GM06990 (cell line): ENCODE data around the gene MYOT.

Experiments
- DNase-seq: peaks from one replicate; pipeline ENCODE4 v3.0.0-alpha.2; 2011; ENCODE audit not compliant: insufficient read length; ENCODE audit errors: extremely low read depth
- H3K27me3 ChIP-seq: replicated peaks from 2 replicates; pipeline ENCODE4 v1.6.0; 2011; ENCODE audit warnings: low read length; ENCODE audit not compliant: control insufficient read depth, insufficient read depth
- H3K36me3 ChIP-seq: 2 replicates; pipeline ENCODE4 v1.5.1; 2011; ENCODE audit warnings: low read length; ENCODE audit not compliant: control insufficient read depth, insufficient read depth
- H3K4me3 ChIP-seq: replicated peaks from 2 replicates; pipeline ENCODE4 v1.5.1; 2011; ENCODE audit warnings: low read depth, mild to moderate bottlenecking, control low read depth, low read length
- CTCF ChIP-seq: IDR thresholded peaks from 2 replicates; pipeline ENCODE4 v1.5.1; 2011; ENCODE audit warnings: low read length, control low read depth, mild to moderate bottlenecking, inconsistent platforms; ENCODE audit not compliant: insufficient read depth, poor library complexity, severe bottlenecking

Gene MYOT

GRCh38 chr5:137828180-137828579, 39.5 kb upstream of the MYOT start:
- H3K4me3 ChIP-seq, result no peak overlapping the region
- no peak for TF ChIP-seq CTCF
- H3K36me3 ChIP-seq, result no peaks in the 10 kb centered on the region
- H3K27me3 ChIP-seq, result no peaks in the 10 kb centered on the region
- no peak for DNase-seq

GRCh38 chr5:137828664-137829063, 39.0 kb upstream of the MYOT start:
- Histone ChIP-seq H3K27me3 (no peaks in the 10 kb centered on the region), H3K4me3 (no peak overlapping the region), H3K36me3 (no peaks in the 10 kb centered on the region)
- DNase-seq, result no peak
- no peak for TF ChIP-seq CTCF

- DNase-seq, result no peak
- no peak for TF ChIP-seq CTCF
- Histone ChIP-seq H3K27me3 (no peaks in the 10 kb centered on the region), H3K4me3 (no peak overlapping the region), H3K36me3 (no peaks in the 10 kb centered on the region)
Measured at GRCh38 chr5:137831105-137831504, 36.6 kb upstream of the MYOT start.

GRCh38 chr5:137831526-137831925, 36.1 kb upstream of the MYOT start:
- no peak for TF ChIP-seq CTCF
- DNase-seq, result no peak
- Histone ChIP-seq H3K36me3 (no peaks in the 10 kb centered on the region), H3K27me3 (no peaks in the 10 kb centered on the region), H3K4me3 (no peak overlapping the region)

- Histone ChIP-seq H3K4me3 (no peak overlapping the region), H3K36me3 (no peaks in the 10 kb centered on the region), H3K27me3 (no peaks in the 10 kb centered on the region)
- TF ChIP-seq CTCF, result no peak
- DNase-seq, result no peak
Measured at GRCh38 chr5:137832416-137832815, 35.2 kb upstream of the MYOT start.

GRCh38 chr5:137833463-137833862, 34.2 kb upstream of the MYOT start:
- no peak for DNase-seq
- Histone ChIP-seq H3K36me3 (no peaks in the 10 kb centered on the region), H3K4me3 (no peak overlapping the region), H3K27me3 (no peaks in the 10 kb centered on the region)
- no peak for TF ChIP-seq CTCF
